TTC549 (cell line): Measurements from ENCODE around the gene EBNA1BP2.
"Not testable (repeated sequence)": the region's sequence is repeated elsewhere in the genome, so short reads cannot be mapped to it uniquely, and the experiment has no call there.

Experiments
- FAIRE-seq: peaks from 2 replicates; lab custom pipeline; 2012; peaks lifted over from hg19 to GRCh38; lab: Jason Lieb, UNC

The EBNA1BP2 gene

DNA sequence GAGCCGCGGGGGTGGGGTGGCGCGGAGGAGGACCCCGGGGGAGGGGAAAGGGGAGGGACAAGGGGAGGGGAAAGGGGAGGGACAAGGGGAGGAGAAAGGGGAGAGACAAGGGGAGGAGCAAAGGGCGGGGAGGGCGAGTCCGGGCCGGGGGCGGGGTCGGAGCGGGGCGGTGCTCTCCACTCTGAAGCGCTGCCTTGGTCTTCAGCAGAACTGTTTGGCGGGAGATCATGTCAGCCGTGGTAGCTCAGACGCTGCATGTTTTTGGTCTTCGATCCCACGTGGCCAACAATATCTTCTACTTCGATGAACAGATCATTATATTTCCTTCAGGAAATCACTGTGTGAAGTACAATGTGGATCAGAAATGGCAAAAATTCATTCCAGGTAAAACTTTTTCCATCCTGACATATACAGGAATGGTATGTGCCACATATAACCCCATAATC lies 460 bp upstream of the EBNA1BP2 start:
- no peak for FAIRE-seq

DNA sequence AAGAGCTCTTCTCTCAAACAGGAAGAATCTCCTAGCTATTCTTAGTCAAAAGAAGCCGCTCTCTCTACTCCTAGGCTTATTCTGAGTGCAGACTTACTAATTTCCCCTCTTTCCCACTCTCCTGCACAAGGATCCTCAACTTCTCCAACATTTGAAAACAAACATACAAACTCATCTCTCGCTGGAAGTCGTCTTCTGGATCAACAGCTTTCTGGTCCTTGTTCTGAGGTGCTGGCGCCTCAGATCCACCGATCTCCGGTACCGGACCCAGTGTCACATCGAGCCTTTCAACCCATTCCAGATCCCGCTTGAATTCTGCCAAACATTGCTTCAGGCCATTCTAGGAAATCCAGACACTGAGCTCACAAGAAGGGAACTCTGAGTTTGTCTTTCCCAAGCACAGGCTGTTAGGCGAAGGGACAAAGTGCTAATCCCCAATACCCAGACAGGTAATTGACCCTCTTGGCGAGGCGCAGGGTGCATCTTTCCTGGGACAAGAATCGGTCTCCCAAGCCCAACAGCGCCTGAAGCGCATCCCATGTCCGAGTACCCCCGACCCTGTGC lies 696 bp downstream of the EBNA1BP2 start:
- no peak for FAIRE-seq

DNA sequence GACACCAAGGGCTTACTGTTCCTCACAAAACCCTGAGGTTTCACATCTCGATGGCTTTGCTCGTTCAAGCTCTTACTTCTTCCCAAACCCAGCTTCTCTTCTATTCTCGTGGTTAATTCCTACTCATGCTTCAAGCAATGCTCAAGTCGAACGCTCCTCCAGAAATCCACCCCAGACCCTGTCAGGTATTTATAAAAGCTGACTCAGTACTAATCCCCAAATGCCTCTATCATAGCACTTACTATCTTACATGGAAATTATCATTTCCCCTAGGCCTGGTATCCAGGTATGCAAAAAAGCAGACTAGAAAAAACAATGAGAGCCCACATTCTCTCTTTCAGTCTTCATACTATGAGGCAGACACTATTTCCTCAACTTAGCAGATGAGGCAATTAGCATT lies 6.3 kb downstream of the EBNA1BP2 start:
- FAIRE-seq = no peak

DNA sequence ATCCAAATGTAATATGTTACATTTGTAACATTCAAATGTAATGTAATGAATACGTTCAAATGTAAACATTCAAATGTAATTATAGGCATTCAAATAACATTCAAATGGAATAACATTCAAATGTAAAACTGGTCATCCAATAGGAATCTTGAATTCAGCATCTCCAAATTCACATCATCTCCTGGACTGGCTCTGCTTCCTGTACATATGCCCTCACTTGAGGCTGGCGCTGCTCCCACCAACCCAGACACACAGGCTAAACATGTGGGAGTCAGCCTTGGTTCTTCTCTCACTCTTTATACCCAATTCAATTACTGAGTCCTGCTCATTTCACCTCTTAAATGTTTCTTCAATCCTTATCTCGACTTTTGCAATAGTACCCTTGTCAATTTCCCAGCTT lies 6.9 kb downstream of the EBNA1BP2 start:
- no peak for FAIRE-seq

DNA sequence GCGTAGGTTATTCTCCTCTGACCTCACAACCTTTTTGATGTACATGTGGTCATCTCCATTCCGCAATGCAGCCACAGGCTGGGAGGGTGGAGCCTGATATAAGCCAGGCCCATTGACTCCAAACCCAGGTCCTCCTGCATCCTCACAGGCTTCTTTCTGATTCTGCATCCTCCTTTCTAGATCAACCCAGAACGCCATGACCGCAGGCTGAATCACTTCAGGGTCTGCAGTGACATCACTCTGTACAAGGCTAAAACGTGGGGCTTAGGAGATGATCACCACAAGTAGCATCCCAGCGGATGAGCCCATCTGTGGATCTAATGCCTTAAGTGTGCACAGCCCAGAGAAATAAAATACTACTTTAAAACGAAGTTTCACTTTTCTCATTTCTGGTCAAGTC lies 16.1 kb downstream of the EBNA1BP2 start:
- no peak for FAIRE-seq

DNA sequence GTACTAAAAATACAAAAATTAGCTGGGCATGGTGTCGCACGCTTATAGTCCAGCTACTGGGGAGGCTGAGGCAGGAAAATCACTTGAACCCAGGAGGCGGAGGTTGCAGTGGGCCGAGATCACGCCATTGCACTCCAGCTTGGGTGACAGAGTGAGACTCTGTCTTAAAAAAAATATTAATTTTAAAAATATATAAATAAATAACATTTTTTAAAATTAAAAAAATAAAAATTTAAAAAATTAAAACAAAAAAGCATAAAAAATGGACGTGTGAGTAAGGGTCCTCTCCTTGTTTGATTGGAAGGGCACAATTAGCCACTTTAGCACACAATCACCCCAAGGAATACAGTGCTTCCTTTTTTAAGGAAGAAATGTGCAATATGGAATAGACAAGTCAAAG lies 18.6 kb downstream of the EBNA1BP2 start:
- no peak for FAIRE-seq

DNA sequence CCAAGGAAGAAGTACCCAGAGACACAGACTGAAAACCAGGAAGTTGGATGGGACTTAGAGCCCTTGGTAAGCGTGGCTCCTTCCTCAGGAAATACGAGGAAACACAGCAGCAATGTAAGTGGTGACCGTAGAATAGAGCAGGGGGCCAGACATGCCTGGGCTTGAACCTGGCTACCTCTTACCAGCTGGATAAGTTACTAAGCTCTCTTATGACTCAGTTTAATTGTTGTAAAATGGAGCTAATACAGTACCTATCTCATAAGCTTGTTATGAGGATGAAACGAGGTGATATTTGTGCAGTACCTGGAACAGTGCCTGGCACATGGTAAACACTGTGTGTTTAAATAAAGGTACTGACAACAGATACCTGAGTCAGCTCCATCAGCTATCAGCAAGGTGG lies 19.2 kb downstream of the EBNA1BP2 start:
- no peak for FAIRE-seq

DNA sequence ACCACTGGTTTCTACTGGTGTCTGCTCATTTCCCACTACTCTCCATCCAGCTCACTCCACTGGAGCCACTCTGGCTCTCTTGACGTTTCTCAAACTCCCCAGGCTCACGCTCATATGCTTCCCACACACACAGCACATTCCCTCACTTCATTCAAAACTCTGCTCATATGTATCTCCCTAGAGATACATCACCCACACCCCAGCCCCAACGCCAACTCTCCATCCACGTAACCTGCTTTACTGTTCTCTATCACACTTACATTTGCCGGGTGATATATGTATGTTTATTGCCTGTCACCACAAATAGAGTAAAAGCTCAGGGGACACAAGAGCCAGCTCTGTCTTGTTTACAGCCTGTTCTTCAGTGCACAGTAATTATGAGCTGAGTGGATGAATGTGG lies 22.2 kb downstream of the EBNA1BP2 start:
- FAIRE-seq = no peak

DNA sequence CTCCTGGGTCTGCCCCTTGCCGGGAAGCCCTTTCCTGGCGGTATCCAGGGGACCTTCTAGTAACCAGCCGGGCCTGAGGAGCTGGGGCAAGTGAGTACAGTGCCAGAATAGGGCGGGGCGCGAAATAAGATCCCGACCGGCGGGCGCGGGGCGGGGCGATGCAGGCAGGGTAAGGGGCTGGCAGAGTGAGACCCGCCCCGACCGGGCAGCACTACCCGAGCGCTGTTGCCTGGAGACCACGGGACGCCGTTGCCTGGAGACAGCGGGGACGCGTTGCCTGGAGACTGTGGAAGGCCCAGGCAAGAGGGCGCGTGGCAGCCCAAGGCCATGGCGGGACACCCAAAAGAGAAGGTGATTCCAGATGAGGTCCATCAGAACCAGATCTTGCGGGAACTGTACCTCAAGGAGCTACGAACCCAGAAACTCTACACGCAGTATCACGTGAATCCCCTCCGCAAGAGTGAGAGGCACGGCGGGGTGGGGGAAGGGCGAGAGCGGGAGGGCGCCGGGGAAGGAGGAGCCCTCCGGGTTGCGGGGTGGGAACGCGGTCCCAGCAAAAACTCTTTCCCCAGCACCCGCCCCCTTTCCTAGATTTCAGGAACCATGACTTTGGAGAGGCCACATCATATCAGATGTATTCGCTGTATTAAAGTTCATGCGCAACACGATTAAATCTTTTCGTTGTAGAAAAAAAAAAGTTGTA lies 24.3 kb downstream of the EBNA1BP2 start:
- no peak for FAIRE-seq

DNA sequence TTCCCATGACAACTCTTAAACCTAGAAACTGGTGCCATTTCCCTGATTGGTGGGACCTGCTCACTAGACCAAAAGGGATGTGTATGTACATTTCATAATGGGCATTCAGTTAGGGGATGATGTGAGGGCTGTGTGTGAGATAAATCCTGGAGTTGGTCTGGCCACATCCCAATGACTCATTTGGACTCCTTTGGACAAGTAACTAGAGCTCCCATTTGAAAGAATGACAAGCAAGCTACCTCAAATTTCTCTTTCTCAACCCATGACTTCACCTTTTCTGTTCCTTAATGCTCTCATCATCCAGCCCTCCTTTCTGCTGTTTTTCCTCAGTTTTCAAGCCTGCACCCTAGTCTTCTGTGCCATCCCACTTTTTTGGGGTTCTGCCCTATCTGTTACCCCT lies 27.9 kb downstream of the EBNA1BP2 start:
- no peak for FAIRE-seq

DNA sequence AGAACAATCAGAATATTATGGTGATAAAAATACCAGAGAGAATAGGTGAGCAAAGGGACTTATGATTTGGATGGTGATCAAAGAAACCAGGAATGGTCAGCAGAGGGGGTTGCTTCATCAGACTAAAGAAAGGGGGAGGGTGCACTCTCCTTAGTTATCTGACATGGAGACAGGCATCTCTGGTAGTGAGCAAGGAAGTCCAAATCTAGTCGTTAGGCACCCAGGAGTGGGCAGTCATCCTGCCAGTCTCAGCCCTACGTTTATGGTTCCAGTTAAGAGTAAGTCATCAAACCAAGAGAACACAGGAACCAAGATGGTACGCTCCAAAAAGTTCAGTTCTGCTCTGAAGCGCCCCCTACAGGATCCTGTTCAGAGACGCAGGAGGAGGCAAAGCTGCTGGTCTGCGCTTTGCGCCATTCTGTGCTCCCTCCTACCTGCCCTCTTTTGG lies 28.6 kb downstream of the EBNA1BP2 start:
- FAIRE-seq = no peak

DNA sequence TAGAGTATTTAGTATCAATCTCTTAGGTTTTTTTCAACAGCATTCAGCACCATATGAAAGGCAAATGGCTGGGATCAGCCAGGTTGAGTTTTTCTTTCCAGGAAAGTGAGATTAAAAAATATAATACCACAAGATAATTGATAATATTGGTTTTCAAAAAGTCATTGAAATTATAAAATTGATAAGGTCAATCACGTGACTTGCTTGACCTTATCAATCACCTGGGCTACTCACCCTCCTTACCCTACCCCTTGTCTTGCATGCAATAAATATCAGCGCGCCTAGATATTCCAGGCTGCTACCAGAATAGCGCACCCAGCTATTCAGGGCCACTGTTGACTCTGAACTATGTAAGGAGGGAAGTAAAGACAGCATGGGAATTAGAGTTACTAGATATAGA lies 31.5 kb downstream of the EBNA1BP2 start:
- FAIRE-seq = no peak

DNA sequence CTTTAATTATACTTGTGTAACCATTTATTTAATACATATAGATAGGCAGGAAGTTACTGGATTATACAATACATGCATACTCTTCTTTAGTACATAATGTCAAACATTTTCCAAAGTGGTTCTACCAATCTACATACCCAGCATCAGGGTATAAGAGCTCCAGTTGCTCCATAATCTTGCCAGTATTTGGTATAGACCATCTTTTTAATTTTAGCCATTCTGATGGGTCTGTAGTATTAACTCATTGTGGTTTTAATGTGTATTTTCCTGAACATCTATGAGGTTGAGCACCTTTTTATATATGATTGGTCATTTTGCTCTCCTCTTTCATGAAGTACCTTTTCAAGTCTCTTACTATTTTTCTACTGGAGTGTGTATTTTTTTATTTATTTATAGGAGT lies 32.1 kb downstream of the EBNA1BP2 start:
- no peak for FAIRE-seq

DNA sequence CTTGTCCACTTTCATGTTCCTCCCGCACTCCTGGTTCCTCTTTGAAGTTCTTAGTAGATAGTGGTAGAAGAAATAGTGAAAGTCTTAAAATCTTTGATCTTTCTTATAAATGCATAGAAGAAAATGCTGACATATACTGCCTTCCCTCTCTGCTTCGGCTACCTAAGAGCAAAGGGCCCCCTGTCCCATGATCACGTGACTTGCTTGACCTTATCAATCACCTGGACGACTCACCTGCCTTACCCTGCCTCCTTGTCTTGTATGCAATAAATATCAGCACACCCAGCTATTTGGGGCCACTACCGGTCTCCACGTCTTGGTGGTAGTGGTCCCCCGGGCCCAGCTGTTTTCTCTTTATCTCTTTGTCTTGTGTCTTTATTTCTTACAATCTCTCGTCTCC lies 32.8 kb downstream of the EBNA1BP2 start:
- not testable (repeated sequence) for FAIRE-seq

DNA sequence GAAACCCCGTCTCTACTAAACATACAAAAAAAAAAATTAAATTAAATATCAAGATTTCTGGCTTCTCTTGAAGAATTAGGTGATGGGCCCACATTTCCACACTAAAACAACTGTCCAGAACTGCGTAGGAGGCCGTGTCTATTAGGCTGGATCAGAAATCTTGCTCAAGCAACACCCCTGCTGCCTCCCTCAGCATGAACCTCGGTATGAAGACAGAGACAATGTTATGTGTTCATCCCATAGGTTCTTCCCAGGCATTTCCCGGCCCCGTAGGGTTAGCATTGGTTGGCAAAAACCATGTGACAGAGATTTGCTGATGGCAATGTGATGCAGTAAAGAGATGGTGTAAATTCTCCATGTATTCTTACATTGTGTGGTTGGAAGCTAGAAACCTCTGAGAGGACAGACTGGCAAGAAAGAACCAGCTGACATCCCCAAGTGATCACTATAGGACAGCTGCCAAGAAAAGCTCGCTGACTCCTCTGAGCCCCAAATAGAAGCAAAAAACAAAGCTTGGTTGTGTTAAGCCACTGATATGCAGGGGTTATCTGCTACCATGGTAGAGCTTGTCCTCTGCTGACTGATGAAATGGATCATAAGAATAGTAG lies 34.5 kb downstream of the EBNA1BP2 start:
- no peak for FAIRE-seq

DNA sequence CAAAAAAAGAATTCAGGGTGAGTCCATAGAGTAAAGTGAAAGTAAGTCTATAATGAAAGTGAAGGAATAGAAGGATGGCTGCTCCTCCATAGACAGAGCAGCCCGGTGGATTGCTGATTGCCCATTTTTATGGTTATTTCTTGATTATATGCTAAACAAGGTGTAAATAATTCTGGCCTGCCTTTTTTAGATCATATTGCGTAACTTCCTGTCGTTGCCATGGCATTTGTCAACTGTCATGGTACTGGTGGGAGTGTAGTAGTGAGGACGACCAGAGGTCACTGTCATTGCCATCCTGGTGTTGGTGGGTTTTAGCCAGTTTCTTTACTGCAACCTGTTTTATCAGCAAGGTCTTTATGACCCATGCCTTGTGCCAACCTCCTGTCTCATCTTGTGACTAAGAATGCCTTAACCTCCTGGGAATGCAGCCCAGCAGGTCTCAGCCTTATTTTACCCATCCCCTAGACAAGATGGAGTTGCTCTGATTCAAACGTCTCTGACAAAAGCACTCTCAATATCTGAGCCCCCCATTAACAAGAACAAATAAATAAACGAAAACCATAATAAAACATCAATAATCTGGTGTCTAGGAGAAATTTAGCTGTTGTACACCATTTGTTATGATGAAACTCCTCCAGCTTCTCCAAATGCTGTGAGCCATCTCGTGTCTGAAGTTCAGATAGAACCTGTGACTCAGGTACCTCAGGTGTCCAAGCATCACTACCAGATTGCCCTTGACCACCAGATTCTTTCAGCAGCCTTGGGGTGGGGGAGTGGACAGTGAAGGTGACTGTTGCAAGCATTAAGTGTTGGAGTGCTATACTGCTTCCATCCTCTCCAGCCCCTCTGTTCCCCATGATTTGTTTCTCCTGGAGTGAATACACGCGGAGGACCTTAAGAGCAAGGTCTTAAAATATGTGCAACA lies 36.0 kb downstream of the EBNA1BP2 start:
- no peak for FAIRE-seq

DNA sequence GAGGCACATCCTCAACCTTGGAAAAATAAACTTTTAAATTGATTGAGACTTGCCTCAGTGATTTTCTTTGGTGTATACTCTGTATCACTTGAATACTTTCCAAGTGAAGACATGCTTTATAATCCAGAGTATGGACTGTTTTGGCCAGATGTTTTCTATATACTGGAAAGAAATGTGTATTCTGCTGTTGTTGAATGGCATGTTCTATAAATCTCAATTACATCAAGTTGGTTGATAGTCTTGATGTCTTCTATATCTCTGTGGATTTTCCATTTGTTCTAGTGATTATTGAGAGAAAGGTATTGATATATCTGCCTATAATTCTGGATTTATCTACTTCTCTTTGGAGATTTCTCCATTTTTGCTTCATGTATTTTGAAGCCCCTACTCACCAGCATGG lies 37.5 kb downstream of the EBNA1BP2 start:
- no peak for FAIRE-seq

DNA sequence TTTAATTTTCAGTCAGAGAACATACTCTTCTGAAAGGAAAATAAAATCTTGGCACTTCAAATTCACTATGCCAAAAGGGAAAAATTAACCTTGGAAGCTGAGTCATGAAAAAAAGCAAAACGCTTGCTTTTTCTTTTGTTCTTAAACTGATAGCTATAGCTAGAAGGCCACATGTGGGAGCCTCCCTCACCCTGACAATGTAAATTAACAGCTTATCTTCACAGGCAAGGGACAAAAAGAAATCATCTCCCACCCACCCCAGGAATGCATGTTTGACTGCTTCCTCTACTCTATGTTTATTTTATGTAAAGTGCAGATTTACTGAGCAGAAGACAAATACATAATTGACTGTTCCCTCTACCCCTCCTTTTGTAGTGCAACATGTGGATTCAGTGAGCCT lies 38.0 kb downstream of the EBNA1BP2 start:
- no peak for FAIRE-seq

DNA sequence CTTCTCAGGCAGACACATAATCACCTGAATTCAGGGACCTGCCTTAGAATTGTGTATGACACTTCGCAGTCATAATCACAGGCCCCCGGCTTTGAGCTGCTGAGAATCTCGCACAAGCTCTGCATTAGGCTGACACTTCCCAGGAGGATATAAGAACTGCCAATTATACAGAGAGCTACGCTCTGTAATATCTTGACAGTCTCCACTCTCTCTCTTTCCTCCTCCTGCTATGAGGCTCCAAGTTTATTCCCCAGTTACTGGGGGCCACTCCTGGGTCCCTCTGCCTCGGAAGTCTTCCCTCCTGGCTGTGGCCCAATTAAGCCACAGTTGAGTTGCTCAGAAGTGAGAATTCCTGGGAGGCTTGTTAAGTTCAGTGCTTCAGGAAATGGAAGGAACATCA lies 42.7 kb downstream of the EBNA1BP2 start:
- no peak for FAIRE-seq

DNA sequence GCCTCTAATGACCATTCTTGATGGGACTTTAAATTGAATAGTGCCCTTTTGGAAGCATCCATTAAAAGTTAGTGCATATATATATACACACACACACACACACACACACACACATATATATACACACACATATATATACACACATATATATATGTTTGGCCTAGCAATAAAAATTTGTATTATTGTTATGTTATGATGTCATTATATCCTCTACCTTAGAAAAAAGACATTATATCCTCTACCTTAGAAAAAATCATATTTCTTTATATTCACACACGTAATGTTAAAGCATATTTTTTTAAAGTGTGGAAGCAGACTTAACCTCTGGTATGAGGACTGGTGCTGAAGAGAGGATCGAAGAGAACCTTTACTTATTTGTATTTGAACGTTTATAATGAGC lies 43.3 kb downstream of the EBNA1BP2 start:
- no peak for FAIRE-seq

DNA sequence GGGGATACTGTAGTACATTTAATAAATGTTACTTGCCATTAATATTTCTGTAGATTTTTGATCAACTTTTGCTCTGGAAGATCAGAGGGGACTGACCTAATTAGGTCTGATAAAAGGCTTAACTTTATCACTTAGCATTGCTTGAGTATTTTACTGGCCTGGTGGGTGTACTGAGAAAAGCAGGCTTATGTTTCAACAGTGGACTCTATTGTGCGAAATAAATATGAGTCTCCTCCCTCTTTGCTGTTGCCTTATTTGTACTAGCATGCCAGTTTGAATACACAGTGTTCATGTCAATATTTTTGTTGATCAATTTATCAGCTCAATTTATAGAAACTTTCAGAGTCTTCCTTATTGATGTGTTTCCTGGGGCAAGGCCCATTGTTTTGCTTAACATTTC lies 49.1 kb downstream of the EBNA1BP2 start:
- no peak for FAIRE-seq

DNA sequence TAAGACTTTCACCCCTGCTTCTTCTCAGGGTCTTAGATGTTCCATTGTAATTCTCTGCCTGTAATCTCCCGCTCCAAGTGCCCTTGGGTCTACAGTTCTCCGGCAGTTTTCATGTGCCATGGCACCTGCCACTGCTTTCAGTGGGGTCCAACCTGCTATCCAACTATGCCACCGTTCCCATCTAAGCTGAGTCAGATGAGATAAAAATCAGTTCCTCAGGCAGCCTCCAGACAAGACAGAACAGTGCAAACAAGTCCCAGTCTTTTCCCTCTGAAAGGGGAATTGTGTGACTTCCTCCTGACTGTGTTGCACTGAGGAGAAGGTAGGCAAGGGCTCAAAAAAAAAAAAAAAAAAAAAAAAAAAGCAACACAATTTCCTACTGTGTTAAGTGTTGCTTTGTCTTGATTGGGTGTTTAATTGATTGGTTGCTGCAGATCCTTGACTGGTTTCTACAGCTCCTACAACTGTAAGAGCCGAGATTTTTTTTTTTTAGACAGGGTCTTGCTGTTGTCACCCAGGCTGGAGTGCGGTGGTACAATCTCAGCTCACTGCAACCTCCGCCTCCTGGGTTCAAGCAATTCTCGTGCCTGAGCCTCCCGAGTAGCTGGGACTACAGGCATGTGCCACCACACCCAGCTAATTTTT lies 50.7 kb downstream of the EBNA1BP2 start:
- no peak for FAIRE-seq
